ENCODE data around the gene OGT. TPM values are rescaled to one million over a fixed set of nuclear protein-coding genes. Genes with fewer than 3 reads are reported as not detected.

The OGT gene
- total RNA-seq = 78.6 and 113 TPM in 2 replicates

GRCh38 chrX:71532753-71533425 lies at the start of gene OGT:
Gene OGT (plus strand): TSS chrX:71533104. CDS start chrX:71533300, 196 bp downstream.

GRCh38 chrX:71578253-71579135 lies 45.6 kb downstream of the OGT start, which contains the start of gene GCNA:
Gene GCNA (plus strand): TSS chrX:71578437. CDS start chrX:71580822, 2,385 bp downstream.

GRCh38 chrX:71618303-71618721 lies 85.4 kb downstream of the OGT start, which contains the start of gene CXCR3:
Gene CXCR3 (minus strand): TSS chrX:71618511. CDS start chrX:71618449, 62 bp downstream.

Other genes with a start within 250 kb of the OGT start
- gene NONO, start 249.5 kb upstream of the OGT start, total RNA-seq = 273 and 280 TPM in 2 replicates
- gene ITGB1BP2, start 231.4 kb upstream of the OGT start, total RNA-seq = 0.24 and 1.1 TPM in 2 replicates
- 18.6 and 24.5 TPM in 2 replicates for gene TAF1, start 166.7 kb upstream of the OGT start, total RNA-seq
- gene GCNA, start 45.3 kb downstream of the OGT start, total RNA-seq = 0.72 and 2.6 TPM in 2 replicates
- gene CXCR3, start 85.4 kb downstream of the OGT start, total RNA-seq = not detected in 2 replicates
- gene CXorf49, start 185.2 kb downstream of the OGT start, total RNA-seq = 0.24 TPM in 1 of 2 replicates, not detected in the other
- gene CXorf49B, start 230.2 kb downstream of the OGT start, total RNA-seq = 0.24 TPM in 1 of 2 replicates, not detected in the other